Measurements from ENCODE around the gene ABHD16A.

Gene ABHD16A

DNA sequence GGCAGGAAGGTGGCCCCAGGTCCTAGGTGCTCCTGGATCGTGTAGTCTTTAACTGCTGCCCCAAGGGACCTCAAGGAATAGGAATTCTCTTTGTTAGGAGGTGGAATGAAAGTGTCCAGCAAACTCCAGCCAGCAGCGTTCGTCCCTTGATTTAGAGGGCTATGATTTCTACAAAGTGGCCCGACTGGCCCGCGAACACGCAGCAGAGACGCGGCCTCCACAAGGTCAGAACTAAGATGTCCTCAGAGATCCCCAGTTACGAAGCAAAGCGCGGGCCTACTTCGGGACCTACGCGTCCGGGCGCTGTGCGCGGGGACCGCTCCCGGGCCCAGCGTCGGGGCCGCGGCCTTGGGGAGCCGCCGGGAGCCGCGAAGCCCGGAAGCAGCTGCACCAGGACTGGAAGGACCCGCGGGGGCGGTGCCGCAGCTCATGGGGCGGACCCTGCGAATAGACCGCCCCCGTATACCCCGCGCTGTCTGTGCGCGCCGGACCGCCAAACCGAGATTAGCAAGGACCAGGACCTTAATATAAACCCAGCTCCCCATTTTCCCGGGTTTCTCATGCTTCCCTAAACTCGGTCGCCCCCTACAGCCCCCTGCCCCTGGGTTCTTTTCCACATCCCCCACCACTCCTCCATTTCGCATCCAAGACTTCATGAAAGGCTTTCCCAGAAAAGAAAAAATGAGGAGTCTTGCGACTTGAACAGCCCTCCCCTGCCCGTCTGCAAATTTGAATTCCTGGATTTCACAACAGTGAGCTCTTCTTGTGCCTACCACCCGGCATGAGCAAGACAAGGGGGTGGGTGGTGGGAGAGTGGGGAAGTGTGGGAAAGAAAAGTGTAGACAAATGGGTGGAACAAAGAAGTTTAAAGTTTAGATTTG is 42.5 kb downstream of the ABHD16A start, which contains the start of gene C6orf47:
Gene C6orf47, minus strand, starts transcription at position 398 of the 881 bp plus-strand sequence. CDS start 831 bp downstream, outside the sequence.
- peak; percentile 68 for DNase-seq

DNA sequence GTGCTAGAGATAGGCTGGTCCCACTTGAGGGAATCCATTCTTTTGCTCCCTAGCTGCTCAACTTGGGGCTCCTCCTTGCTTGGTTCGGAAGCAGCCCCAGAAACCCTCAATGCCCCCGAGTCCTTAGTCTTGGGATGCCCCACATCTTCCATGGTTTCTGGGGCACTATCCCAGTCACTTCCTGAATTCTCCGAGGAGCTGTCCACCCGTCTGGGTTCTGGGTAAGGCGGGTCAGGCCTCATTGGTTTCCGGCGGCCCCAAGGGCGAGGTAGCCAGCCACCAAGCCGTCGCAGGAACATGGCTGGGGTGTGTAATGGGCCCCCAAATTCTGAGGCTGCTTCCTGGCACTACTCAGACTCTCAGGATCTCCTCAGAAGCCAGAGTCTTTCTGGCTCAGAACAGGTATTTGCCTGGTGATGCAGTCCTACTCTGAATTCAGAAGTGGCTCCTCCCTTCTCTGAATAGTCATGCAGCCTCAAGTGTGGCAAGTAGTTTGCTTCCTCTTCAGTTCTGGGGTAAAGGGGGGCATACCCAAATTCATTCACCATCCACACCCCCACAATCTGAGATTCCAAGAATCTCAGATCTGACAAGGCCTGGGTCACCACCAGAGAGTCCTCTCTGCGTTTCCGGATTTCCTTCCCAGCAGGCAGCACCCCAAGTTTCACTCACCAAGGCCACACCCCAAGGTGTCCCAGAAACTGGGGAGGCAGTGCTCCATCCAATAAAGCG is 43.3 kb downstream of the ABHD16A start:
- no peak for DNase-seq

DNA sequence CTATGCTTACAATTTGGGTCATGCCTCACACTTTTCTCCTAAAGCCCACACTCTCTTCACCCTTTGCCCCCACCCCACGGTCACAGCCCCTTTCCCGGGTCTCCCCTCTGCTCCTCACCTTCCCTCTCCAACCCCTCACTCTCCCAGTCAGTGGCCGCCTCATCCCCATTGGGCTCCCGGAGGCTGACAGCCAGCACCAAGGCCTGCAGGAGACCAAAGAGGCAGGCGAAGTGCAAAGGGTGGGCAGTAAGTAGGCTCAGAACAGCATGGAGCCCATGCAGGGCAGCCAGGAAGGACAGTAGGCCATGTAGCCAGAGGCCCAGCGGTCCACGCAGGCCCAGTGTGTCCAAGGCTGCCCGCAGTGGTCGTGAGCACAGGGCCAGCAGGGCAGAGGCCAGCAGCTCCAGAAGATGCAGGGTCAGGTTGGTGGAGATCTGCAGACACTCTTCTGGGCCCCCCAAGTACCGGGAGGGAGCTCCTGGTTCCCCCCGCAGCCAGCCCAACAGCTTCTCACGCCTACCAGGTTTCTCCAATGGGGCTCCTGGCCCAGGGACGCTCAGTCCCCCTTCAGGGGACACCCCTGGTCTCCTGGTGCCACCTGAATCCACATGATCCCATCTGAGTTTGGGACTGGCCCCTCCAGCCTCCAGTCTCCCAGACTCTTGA is 44.0 kb downstream of the ABHD16A start:
- no peak for DNase-seq

DNA sequence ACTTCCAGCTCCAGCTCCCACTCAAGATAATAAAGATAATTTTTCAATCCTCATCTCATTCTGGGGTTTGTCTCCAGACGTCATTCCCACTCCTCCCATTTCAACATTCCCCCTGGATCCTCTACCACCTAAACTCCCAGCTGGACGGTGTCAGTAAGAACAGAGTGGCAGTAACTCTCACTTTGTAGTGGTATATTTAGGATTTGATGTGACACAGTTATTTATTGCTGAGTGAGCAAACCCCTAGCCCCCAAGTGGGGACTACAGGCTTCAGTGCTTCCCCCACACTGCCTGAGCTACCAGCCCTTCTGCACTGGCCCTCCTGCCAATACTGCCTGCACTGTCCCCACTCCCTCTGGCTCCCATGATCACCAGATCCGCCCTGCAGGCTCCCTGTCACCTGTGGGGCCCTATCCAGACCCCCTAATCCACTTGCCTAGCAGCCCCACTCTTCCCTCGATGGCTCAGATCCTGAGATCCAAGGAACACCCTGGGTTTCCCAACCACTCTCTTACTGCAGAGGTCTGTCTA is 44.9 kb downstream of the ABHD16A start:
- DNase-seq = no peak

GRCh38 chr6:31657406-31658157 is 45.5 kb downstream of the ABHD16A start:
- DNase-seq = no peak

DNA sequence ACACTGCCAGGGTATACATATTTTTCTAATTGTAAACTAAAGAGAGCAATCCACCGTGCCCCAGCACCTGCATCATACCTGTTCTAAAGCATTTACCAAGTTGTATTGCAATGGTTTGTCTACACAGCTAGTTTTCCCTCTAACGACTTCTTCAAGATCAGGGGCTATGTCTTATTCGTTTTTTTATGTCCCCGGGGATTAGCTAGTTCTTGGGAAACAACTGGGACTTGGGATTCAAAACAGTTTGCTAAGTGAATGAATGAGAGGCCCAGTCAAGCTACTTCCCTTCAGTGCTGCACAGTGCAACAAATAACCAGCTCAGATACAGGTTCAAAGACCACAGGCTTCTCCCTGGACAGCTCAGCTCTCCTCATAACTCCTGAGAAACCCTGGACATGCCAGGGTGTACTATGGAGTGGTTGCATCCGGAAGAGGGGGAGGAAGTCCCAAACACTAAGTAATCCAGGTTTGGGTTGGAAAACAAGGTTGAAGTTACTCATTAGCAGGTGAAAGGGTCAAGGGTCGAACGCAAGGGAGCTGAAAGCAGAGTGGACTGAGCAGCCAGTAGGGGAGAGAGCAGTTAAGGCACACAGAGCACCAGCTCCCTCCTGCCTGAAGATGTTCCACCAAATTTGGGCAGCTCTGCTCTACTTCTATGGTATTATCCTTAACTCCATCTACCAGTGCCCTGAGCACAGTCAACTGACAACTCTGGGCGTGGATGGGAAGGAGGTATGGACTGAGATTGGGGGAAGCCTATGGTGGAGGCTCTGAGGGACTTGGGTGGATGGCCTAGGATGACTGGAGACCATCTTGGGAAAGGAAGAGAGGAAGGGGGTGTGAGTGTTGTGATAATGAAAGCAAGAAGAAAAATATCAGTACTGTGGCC is 47.5 kb downstream of the ABHD16A start, which contains the start of gene APOM:
Gene APOM, plus strand, starts transcription at position 546 of the 889 bp plus-strand sequence. Its CDS starts 73 bp downstream, at position 619.
- DNase-seq = no peak

DNA sequence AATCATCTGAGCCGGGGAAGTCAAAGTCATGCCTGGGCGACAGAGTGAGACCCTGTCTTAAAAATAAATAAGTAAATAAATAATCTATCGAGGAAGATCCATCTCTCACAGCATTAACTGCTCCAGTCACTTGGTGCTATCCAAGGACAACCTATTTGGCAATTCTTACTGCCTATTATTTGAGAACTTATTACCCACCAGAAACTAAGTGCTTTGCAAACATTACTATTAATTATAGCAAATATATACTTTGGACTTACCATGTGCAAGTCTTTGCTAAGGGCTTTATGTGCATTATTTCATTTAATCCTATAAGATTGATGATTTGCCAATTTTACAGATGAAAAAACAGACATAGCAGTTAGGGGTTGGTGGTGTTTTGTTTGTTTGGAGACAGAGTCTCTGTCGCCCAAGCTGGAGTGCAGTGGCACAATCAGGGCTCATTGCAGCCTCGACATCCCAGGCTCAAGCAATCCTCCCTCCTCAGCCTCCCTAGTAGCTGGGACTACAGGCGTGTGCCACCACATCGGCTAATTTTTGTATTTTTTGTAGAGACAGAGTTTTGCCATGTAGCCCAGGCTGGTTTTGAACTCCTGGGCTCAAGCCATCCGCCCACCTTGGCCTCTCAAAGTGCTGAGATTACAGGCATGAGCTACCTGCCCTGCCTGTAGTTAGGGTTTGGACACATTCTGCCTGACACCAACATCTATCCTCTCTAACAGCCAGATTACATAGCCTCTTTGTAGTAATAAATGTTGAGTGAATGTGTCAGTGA is 48.4 kb downstream of the ABHD16A start:
- DNase-seq = no peak

DNA sequence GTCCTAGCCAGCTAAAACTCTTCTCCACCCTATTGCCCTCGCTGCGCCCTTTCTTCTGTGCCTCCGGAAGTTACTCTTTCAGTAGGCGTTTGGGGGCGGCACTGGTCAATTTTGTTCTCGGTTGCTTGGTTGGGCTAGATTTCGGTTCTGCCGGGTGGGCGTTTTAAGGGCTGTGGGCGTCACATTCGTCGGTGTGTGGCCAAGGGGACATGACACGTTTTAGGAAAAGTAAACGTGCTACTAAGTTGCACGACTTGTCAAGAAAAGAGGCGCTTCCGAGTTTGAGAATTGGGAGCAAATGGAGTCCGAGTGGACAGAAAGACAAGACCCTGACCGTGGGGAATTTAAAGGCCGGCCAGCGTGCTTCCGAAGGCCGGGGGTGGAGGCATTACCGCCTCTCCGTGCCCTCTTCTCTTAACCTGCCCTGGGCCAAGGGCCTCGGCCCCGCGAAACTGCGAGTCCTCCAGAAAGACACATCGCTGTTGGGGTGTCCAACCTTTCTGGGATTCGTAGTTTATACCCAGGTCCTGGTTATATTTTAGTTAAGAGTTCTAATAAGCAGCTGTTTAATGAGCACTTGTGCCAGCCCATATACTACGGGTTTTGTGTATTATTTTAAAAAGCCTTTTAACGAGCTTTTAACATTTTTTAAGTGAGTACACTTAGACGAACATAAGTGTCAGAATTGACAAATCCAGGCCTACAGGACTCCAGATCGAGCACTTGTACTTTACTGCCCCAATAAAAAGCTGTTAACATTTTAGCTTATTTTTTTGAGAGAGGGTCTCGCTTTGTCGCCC is 50.0 kb downstream of the ABHD16A start:
- peak; percentile 80 for DNase-seq

GRCh38 chr6:31651602-31652191 is 51.4 kb downstream of the ABHD16A start:
- no peak for DNase-seq

DNA sequence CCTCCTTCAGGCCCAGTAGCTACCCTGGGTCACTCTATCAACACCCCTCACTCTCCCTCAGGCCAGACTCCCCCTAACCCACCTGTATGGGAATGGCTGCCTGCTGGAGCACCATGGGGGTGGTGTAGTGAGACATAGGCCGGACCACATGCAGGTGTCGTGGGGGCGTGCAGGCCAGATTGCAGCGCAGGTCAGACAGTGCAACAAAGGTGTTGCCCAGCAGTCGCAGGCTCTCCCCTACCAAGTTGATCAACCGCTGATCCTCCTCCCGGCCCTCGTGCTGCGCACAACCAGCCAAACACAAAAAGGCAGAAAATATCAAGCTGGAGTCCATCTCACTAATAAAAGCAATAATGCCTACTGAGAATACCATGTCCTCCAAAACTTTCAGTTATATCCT is 57.8 kb downstream of the ABHD16A start:
- no peak for DNase-seq

DNA sequence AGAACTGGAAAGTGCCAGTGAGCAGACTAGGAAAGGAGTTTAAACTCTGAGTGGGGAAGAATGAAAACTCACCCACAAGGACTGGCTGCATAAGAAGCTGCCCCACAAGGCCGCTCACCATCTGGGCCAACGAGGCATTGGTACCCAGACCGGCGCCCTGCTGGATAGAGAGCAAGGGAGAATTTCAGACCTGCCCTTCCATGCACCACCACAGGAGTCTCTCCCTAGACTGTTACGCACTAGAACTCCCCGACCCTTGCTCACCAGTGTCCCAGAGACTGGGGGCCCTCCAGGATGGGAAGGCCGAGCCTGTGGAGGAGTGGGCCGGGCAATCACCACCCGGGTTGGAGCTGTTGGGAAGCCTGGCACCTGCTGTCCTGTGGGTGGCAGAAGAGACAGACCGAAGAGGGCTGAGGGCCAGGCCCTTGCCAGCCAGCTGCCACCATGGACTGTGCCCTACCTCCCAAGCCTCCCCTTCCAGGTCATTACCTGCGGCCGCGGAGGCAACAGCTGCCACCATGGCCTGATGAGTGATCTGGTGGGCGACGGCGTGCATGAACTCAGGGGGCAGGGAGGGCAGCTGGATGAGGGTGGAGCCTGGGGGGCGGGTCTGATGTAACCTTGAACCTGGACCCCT is 59.2 kb downstream of the ABHD16A start:
- no peak for DNase-seq

GRCh38 chr6:31642798-31643570 is 60.1 kb downstream of the ABHD16A start:
- no peak for DNase-seq

GRCh38 chr6:31641370-31641769 is 61.8 kb downstream of the ABHD16A start:
- DNase-seq = no peak

DNA sequence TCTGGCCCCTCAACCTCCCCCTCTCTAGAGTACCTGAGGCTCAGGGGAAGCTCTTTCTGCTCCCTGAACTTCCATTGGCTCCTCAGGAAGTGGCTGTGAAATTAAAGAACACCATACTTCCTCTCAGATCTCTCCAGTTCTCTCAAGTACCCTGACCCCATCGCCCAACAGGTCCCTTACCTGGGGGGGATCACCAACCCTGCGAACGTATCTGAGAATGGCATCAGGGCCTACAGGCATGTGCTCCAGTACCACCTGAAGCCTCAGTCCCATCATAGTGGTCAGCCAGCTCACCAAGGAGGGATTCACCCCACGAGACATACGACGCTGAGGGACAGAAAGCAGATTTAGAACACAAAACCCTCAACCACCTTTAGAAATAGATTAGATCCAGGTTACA is 62.5 kb downstream of the ABHD16A start:
- DNase-seq = no peak

DNA sequence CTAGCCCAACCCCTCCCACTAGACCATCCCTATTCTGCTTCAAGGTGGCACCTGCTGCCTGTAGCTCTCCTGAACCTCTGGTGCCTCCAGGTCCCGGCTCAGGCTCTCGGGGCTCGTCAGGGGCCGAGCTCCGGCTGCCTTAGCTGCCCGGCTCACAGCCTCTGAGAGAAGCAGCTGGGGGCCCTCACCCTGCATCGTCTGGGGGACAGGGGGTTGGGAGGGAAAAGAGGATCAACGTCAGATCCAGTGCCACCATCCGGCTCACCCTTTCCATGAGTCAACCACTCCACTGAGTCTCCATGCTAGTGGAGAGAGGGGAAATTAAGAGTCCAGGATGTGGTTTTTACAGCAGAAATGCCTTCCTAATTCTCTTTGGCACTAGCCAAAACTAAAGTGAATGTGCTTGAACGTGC is 63.7 kb downstream of the ABHD16A start:
- no peak for DNase-seq

DNA sequence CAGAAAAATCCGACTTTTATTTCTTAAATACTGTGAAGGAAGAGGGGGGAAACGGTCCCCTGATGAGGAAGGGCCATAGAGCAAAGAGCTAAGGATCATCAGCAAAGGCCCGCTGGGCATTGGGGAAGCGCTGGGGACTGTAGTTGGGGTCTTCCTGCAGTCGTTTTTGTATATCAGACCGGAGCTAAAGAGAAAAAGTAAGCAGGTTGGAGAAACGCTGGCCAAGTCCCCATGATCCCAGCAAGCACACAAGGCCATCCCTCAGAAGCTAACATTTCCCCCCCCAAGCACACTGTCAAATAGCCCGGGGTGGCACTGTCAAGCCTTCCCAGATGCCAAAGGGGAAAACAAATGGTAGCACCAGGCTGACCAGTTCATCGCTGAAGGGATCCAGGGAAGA is 64.1 kb downstream of the ABHD16A start:
- no peak for DNase-seq
